IPS-18c (cell line): ENCODE measurements around the gene ITGA8.
"Not testable (repeated sequence)": the region's sequence is repeated elsewhere in the genome, so short reads cannot be mapped to it uniquely, and the experiment has no call there.

Experiments used
- H3K4me3 ChIP-seq: 2 replicates; pipeline ENCODE4 v1.7.0; 2013; ENCODE audit warnings: low read depth, mild to moderate bottlenecking, low read length, moderate library complexity; ENCODE audit not compliant: insufficient read depth
- H3K9me3 ChIP-seq: one replicate; pipeline ENCODE4 v1.6.1; 2013; ENCODE audit warnings: mild to moderate bottlenecking, low read length, moderate library complexity; ENCODE audit not compliant: control insufficient read depth, insufficient read depth

The ITGA8 gene

DNA sequence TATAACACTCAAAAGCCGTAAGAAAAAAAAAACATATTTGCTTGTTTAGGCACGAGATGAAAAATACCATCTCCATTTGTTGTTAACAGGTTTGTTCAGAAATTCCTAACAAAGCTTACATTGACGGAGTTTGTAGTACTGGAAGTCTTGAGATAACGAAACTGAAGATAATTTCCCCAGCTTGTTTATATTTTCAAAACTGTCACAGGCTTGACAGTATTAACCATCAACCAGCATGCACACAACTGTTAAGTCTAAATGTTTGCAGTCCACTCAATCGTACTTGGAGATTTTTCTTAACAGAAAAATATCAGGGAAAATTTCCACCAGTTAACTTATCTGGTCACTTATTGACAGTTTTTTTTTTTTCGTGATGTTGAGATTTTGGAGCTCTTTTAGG lies 68.5 kb downstream of the ITGA8 start:
- H3K4me3 ChIP-seq, result no peak overlapping the region

DNA sequence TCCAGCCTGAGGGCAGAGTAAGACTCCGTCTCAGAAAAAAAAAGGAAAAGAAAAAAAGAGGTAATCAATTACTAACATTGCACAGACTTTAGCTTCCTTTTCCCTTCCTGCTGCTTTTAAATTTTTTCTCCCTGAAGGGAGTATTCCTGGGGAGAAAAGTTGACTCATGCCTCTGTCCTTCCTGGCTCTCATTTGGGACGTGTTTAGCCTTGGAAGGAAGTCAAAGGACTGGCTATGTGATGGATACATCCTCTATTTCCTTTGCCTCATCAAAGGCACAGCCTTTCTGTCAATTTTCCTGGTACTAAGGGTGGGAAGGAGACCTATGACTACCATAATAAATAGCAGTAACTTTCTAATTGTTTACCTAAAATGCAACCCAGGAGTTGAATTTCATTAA lies 77.6 kb downstream of the ITGA8 start:
- no peaks in the 10 kb centered on the region for H3K9me3 ChIP-seq
- H3K4me3 ChIP-seq, result no peak overlapping the region

More for the DNA sequence above, 68.5 kb downstream of the ITGA8 start:
- H3K9me3 ChIP-seq, result no peaks in the 10 kb centered on the region

DNA sequence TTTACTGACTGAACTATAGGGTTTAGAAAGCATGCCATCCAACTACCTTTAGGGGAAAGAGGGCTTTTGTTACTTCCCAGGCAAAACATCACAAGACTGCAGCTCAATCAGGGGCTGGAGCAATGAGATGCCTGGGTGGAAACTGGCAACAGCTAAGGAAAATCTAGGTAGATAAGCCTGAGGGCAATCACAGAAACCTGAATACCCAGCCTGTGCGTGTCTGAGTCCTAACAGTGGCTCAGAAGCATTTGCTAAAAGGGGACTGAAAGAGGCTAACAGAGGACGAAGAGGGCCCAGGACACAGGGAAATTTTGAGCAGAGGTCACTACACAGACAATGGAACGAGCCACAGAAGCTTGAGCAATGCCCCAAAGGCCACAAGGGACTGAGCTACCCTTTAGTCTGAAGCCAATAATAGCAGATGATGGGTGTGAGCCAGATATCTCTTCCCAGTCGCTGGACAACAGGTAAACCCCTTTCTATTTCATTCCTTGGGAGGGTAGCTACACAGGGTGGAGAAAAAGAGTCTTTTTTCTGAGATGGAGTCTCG lies 79.1 kb downstream of the ITGA8 start:
- no peaks in the 10 kb centered on the region for H3K9me3 ChIP-seq
- H3K4me3 ChIP-seq, result no peak overlapping the region

DNA sequence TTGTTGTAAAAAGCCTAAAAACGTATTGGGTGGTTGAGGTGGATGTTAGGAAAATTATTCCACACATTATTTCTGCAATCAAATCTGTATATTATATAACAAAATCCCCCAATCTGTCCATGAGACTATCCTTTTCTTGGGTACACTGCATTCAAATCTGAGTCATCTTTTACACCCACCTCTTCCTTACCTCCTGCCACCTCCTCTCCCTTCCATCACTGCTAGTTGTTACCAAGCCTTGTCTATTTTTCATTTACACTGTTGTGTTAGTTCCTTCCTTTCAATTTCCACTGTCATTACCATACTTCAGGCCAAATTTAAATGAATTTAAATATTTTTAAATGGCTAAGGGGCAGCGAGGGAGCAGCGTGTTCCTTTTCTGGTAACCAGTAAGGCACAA lies 83.3 kb downstream of the ITGA8 start:
- H3K4me3 ChIP-seq, result no peak overlapping the region
- H3K9me3 ChIP-seq, result no peaks in the 10 kb centered on the region

DNA sequence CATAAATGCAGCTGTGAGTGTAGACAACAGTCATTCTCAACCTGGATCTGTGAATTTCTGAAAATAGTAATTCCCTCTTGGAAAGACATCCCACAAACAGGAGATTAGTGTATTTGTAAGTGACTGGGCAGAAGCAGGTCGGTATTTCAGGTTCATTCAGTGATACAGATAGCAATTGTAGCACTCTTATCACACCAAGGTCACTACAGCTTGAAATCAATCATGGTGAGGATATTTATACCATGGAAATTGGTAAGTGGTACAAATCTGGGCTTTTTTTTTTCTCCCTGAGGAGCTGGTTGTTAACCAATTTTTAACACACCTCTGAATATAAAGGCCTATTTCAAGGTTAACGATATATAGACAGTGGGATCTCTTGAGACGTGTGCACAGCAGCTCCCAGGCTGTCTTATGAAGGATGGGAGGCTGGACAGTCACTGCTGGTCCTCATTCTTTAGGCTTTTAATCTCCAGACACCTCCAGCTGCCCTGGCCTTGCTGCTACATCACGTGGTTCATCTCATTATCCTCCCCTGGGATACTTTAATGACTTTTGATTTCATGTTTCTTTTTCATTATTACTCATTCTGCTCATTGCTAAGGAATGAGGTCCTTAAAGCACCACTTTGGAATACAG lies 87.1 kb downstream of the ITGA8 start:
- H3K4me3 ChIP-seq, result no peak overlapping the region
- H3K9me3 ChIP-seq, result no peaks in the 10 kb centered on the region

DNA sequence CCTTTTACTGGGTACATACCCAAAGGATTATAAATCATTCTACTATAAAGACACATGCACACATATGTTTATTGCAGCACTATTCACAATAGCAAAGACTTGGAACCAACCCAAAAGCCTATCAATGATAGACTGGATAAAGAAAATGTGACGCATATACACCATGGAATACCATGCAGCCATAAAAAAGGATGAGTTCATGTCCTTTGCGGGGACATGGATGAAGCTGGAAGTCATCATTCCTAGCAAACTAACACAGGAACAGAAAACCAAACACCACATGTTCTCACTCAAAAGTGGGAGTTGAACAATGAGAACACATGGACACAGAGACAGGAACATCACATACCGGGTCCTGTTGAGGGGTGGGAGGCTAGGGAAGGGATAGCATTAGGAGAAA lies 88.5 kb downstream of the ITGA8 start:
- H3K4me3 ChIP-seq, H3K9me3 ChIP-seq: not testable (repeated sequence)

DNA sequence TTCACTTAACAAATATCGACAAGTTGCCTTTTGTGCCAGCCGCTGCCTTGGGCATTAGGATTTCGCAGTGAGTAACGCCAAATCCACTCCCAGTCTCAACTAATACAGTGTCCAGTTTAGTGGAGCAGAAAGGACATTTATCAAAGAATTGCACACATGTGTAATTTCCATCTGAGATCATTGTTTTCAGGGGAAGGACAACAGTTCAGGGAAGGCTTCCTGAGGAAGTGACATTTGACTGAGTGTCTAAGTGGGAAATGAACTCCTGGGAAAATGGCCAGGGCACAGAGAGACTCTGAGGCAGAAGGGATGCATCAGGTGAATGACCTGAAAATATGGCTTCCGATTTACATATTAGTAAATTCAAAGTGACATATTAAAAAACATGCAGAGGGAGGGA lies 89.4 kb downstream of the ITGA8 start:
- Histone ChIP-seq H3K9me3 (no peaks in the 10 kb centered on the region), H3K4me3 (no peak overlapping the region)

DNA sequence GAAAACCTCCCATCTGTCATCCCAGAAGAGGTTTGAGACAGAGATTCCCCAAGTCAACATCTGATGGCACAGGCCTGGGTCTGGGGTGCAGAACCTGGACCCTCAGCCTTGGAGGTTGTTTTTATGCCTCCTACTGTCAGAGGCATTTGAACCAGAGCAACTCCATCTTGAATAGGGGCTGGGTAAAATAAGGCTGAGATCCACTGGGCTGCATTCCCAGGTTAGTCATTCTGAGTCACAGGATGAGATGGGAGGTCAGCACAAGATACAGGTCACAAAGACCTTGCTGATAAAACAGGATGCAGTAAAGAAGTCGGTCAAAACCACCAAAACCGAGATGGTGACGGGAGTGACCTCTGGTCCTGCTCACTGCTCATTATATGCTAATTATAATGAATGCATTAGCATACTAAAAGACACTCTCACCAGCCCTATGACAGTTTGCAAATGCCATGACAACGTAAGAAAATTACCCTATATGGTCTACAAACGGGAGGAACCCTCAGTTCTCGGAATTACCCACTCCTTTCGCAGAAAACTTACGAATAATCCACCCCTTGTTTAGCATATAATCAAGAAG lies 92.0 kb downstream of the ITGA8 start:
- Histone ChIP-seq H3K4me3 (no peak overlapping the region), H3K9me3 (no peaks in the 10 kb centered on the region)

DNA sequence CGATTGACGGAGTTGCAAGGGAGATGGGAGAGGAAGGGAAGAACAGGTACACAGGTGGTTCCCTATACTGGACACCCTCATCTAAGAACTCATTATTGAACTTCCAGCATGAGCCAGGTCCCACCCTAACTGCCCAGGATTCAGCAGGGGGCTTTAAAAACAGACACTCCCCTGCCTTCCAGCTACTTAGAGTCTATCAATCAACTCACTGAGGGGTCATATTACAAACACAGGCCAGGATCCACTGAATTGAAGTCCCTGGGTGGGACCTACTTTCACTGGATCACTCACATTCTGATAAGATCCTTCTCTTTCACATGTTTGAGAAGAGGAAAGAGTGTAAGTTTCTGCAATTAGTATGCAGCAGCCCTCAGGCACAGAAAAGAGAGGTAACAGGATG lies 92.8 kb downstream of the ITGA8 start:
- Histone ChIP-seq H3K9me3 (no peaks in the 10 kb centered on the region), H3K4me3 (no peak overlapping the region)

DNA sequence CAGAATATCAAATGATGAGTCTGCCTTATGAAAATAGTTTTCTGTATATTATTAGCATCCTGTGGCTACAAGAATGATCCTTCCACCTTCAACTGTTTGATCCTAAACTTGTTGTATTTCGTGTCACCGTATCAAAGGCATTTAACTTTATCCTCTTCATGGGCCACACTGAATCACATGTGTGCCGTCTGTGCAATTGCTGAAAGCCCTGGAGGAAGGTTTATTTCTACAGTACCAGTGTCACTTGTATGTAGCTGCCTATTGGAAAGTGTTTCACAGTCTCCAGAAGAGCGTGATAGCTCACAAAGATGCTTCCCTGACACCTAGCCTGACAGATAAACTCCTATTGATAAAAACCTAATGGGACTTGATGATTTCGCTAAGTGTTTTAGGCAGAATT lies 94.5 kb downstream of the ITGA8 start:
- no peaks in the 10 kb centered on the region for H3K9me3 ChIP-seq
- no peak overlapping the region for H3K4me3 ChIP-seq

DNA sequence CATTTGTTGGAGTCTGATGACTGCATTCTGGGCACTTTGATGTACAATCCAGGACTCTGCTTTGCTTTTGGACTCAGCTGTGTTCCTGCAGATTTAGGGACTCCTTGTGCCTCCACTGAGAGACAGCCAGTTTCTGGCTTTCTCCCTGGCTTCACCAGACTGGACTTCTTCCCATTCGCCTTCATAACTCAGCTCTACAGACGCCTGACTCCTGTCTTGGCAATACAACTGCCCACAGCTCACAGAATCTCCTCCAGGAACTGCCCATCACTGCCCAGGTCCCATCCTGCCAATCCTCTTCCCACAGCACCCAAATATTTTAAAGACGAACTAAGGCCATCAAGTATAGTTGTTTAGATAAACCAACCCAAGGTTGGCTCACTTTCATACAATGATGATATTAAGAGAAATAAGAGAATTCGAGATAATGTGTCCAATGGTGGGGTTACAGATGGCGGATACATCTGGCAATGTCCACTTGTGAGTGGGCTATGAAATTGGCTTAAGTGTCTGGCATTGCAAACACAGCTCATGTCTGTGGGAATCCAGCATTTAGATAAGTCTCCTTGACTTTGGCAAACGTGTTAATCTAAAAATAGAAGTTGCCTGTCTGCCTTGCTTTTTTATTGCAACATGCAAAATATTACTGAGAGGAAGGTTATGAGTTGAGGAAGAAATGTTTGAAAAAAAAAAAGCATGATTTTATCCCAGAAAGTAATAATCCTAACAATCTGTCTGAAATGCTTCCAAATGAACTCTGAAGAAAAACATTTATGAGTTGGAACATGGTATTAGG lies 95.1 kb downstream of the ITGA8 start:
- H3K9me3 ChIP-seq, result no peaks in the 10 kb centered on the region
- no peak overlapping the region for H3K4me3 ChIP-seq

DNA sequence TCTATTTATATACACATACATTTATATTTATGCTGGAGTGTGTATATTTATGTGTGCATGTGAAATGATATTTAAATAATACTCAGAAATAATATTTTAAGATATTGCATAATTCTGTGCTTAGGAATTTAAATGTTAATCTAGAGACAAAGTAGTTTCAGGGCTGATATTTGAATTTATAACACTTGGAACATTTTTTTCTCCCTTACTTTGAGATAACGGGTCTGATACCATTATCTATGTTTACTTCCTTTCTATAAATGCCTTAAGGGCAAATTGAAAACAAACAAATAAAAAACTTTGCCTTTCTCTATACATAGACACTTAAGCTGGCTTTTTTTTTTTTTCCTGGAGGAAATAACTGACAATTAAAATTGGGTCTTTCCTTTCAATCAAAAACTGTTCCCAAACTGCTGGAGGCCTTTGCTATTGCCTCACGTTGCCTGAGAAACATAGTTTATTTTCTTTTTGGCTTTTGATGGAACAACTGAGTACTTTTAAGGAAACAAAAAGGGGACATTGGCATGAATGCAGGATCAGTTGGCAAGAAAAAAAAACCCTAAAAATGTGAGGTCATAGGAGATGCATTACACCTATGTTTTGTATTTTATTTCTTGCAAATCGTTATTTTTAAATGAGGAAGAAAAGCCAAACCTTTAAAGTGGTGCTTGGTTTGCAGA lies 98.7 kb downstream of the ITGA8 start:
- Histone ChIP-seq H3K9me3 (no peaks in the 10 kb centered on the region), H3K4me3 (no peak overlapping the region)

DNA sequence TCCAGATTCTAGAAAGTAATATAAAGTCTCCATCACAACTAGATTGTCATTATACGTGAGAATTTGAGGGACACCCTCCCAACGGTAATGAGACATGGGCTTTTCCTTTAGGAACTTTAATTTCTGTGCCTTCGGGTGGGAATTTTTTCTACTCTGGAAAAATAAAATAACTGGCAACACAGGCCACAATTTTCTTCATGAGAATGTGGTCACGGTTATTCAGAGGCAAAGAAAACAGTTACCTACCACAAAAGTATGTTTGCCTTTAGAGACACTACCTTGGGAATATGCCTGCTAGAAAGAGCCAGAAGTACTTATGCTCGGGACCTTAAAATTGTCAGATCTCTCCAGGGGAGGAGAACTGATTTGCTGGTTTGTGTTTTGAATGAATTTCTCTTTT lies 99.4 kb downstream of the ITGA8 start:
- Histone ChIP-seq H3K4me3 (no peak overlapping the region), H3K9me3 (no peaks in the 10 kb centered on the region)

DNA sequence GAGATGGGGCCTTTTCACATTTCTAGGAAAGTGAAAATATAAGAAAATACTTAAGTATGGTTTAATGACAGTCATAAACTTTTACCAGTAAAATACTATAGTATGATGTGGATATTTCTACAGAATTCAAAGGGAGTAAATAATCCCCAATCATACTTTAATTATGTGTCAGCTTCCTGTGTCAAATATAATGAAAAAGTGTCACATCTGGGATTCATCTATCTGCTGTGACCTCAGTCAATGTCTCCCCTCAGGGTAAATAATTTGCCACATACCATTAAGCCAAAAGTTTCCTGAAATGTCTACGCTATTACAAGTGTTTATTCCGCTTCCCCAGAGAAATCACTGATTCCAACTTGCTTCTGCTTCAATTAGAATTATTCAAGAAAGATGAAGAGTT lies 110.5 kb downstream of the ITGA8 start:
- Histone ChIP-seq H3K4me3 (no peak overlapping the region), H3K9me3 (no peaks in the 10 kb centered on the region)

DNA sequence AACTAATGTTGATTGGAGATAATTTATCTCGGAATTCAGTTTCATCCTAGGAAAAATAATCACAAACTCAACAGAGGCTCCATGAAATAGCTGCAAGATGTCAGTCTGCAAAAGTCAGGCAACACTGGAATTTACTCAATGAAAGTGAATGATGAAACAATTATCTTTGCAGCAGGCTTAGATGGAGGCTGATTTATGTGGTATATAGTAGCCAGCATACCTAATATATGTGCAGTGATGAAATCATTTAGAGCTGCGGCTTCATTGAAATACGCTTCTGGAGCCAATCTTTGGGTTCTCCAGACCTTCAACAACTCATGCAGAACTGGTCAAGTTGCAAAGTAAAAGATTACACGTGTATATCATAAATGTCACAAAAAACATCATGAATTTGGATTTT lies 113.3 kb downstream of the ITGA8 start:
- Histone ChIP-seq H3K4me3 (no peak overlapping the region), H3K9me3 (no peaks in the 10 kb centered on the region)

DNA sequence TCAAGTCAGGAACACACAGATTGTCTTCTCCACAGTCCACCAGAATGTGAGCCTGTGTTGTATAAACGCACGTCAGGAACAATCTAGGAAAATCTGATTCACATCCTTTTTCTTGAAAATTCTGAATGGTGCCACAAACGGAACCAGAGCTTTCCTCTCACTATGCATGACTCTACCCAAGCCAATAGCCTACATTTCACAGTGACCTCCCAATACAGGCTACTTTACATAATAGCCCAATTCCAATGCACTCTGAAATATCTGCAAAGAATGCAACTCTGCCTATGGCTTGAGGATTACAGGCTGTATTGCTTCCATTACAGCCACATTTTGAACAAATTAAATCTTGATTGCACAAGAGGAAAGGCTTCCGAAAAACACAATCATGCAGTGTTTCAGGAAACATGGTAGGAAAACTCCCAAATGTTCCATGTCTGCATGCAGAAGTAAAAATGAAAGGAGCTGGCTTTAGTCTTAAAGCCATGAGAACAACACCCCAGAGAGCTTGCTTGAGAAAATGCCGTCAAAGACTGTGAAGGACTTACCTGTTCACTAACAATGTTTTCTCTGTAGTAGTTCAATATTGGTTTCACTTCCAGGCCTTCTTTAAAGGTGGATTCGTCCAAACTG lies 113.9 kb downstream of the ITGA8 start:
- Histone ChIP-seq H3K4me3 (no peak overlapping the region), H3K9me3 (no peaks in the 10 kb centered on the region)

DNA sequence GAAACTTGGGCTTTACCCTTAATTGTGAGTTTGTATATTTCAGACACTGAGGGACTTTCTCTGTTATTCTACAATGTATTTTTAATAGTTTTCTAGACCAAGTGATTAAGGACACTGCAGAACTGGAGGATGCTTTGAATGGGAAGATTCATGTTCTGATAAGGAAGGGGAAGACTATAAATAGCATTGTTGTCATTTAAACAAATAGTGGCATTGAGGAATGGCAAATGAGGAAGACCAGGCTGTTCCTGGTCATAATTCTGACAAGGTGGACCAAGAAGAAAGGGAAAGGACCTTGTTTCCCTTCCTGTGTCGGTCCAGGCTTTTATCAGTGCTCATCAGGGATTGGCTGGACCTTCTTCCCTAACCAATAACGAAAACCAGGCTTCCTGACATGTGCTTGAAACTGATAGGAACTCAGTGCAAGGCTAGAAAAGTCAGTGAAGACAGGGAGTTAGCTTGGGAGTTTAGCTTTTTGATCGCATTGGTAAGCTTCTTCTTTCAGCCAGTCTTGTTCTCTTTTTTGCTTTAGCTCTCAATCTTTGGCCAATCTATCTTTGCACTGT lies 116.2 kb downstream of the ITGA8 start:
- Histone ChIP-seq H3K4me3 (no peak overlapping the region), H3K9me3 (no peaks in the 10 kb centered on the region)
